Loucy (cell line): Measurements from ENCODE around the gene LLGL2.

Experiments used
- H2AFZ ChIP-seq: fragments of 200-600 bp; sonication (generic); 2 replicates; pipeline ENCODE4 v1.6.0; 2016; ENCODE audit warnings: antibody characterized with exemption, mild to moderate bottlenecking, low read length, moderate library complexity
- H3F3A ChIP-seq: fragments of 200-600 bp; 2 replicates; pipeline ENCODE4 v1.6.0; 2016; ENCODE audit warnings: antibody characterized with exemption, low read depth, mild to moderate bottlenecking
- H3K27me3 ChIP-seq: fragments of 200-600 bp; sonication (generic); 2 replicates; pipeline ENCODE4 v1.6.1; 2014; ENCODE audit warnings: low read length, mild to moderate bottlenecking; ENCODE audit not compliant: insufficient read depth, poor library complexity, severe bottlenecking
- H3K36me3 ChIP-seq: fragments of 200-600 bp; sonication (generic); 2 replicates; pipeline ENCODE4 v1.6.1; 2016; ENCODE audit warnings: low read length; ENCODE audit not compliant: insufficient read depth
- H3K4me1 ChIP-seq: fragments of 200-600 bp; sonication (generic); 2 replicates; pipeline ENCODE4 v1.5.1; 2014; ENCODE audit warnings: low read length, mild to moderate bottlenecking; ENCODE audit not compliant: insufficient read depth, poor library complexity, severe bottlenecking
- H3K4me2 ChIP-seq: fragments of 200-600 bp; sonication (generic); 2 replicates; pipeline ENCODE4 v1.6.0; 2014; ENCODE audit warnings: antibody characterized with exemption, low read length, low read depth, mild to moderate bottlenecking; ENCODE audit not compliant: poor library complexity, severe bottlenecking
- H3K4me3 ChIP-seq: fragments of 200-600 bp; sonication (generic); 2 replicates; pipeline ENCODE4 v1.5.1; 2014; ENCODE audit warnings: low read length, mild to moderate bottlenecking, mixed read lengths; ENCODE audit not compliant: poor library complexity, severe bottlenecking
- H3K79me2 ChIP-seq: fragments of 200-600 bp; sonication (generic); 2 replicates; pipeline ENCODE4 v1.6.1; 2014; ENCODE audit warnings: low read length; ENCODE audit not compliant: insufficient read depth
- H3K9ac ChIP-seq: fragments of 200-600 bp; sonication (generic); 2 replicates; pipeline ENCODE4 v1.6.0; 2014; ENCODE audit warnings: mild to moderate bottlenecking, low read depth, low read length, moderate library complexity; ENCODE audit not compliant: poor library complexity, severe bottlenecking
- H3K9me2 ChIP-seq: fragments of 200-600 bp; sonication (generic); replicated peaks from 2 replicates; pipeline ENCODE4 v1.6.1; 2016; ENCODE audit warnings: low read depth, low read length, mixed read lengths
- H3K9me3 ChIP-seq: fragments of 200-600 bp; sonication (generic); 2 replicates; pipeline ENCODE4 v1.6.1; 2014; ENCODE audit warnings: mild to moderate bottlenecking, antibody characterized with exemption, low read length, low read depth; ENCODE audit not compliant: insufficient read depth
- H4K20me1 ChIP-seq: fragments of 200-600 bp; sonication (generic); 2 replicates; pipeline ENCODE4 v1.6.0; 2014; ENCODE audit warnings: antibody characterized with exemption, low read length, mild to moderate bottlenecking; ENCODE audit not compliant: insufficient read depth, poor library complexity, severe bottlenecking
- CTCF ChIP-seq: fragments of 200-600 bp; sonication (generic); conservative IDR thresholded peaks from 2 replicates; pipeline ENCODE4 v1.5.1; 2014; ENCODE audit warnings: mild to moderate bottlenecking, antibody characterized with exemption, low read length
- EZH2phosphoT487 ChIP-seq: fragments of 200-600 bp; IDR thresholded peaks from 2 replicates; pipeline ENCODE4 v1.6.1; 2018; ENCODE audit warnings: antibody characterized with exemption, mild to moderate bottlenecking, moderate library complexity, borderline replicate concordance

The LLGL2 gene

GRCh38 chr17:75559958-75560533 lies 34.5 kb downstream of the LLGL2 start:
- Histone ChIP-seq H3K9me2 (no peaks in the 10 kb centered on the region), H3K79me2 (no peaks in the 10 kb centered on the region), H3K4me2 (no peak overlapping the region), H3K4me1 (no peaks in the 10 kb centered on the region), H4K20me1 (no peaks in the 10 kb centered on the region), H3K9me3 (no peaks in the 10 kb centered on the region), H3K27me3 (no peaks in the 10 kb centered on the region), H3K4me3 (no peak overlapping the region), H2AFZ (no peak overlapping the region), H3K36me3 (no peaks in the 10 kb centered on the region), H3F3A (no peaks in the 10 kb centered on the region), H3K9ac (no peak overlapping the region)
- TF ChIP-seq EZH2phosphoT487 (no peak), CTCF (no peak)

DNA sequence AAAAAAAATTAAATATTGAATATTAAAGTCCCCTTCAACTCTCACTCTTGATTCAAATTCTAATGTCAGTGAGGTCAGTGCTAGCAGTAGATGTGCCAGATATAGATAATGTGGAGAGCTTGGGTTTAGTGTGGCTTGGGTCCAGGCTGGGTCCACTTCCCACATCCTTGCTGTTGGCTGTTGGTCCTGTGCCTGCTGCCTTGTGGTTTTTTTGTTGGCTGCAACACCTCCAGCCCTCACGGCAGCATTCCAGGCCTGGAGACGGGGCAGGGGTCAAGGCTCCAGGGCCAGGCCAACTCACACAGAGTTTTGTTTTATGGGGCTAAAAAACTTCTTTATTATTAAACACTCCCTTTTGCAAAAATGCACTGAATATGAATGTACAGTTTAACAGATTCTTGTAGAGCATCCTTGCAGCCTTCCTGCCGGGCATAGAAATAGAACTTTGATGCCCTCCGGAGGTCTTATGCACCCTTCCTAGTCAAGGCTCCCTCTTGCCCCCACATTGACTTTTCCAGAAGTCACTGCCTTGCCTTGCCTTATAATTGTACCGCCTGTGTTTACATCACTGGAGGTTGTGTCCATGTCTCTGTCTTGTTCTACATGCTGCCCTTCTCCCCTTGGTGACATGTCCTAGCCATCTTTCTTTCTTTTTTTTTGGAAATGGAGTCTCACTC lies 36.6 kb downstream of the LLGL2 start:
- Histone ChIP-seq H3K36me3 (no peaks in the 10 kb centered on the region), H3K9me3 (no peaks in the 10 kb centered on the region)

GRCh38 chr17:75563063-75563758 lies 37.7 kb downstream of the LLGL2 start:
- Histone ChIP-seq H3K9me3 (no peaks in the 10 kb centered on the region), H3K9me2 (no peaks in the 10 kb centered on the region), H3F3A (no peaks in the 10 kb centered on the region), H3K4me3 (no peak overlapping the region), H3K27me3 (no peaks in the 10 kb centered on the region), H3K4me2 (no peak overlapping the region), H3K9ac (no peak overlapping the region), H3K79me2 (no peaks in the 10 kb centered on the region), H3K4me1 (no peaks in the 10 kb centered on the region), H4K20me1 (no peaks in the 10 kb centered on the region), H3K36me3 (no peaks in the 10 kb centered on the region), H2AFZ (no peak overlapping the region)
- TF ChIP-seq CTCF = no peak
- TF ChIP-seq EZH2phosphoT487 = no peak

More for the DNA sequence above, 36.6 kb downstream of the LLGL2 start:
- Histone ChIP-seq H4K20me1 (no peaks in the 10 kb centered on the region), H3K79me2 (no peaks in the 10 kb centered on the region), H3F3A (no peaks in the 10 kb centered on the region), H3K27me3 (no peaks in the 10 kb centered on the region), H3K4me3 (no peak overlapping the region), H3K9me2 (no peaks in the 10 kb centered on the region), H2AFZ (no peak overlapping the region), H3K4me1 (no peaks in the 10 kb centered on the region), H3K9ac (no peak overlapping the region), H3K4me2 (no peak overlapping the region)
- no peak for TF ChIP-seq EZH2phosphoT487
- TF ChIP-seq CTCF = no peak
